ACC112 (cell line): ENCODE data around the gene KCNK18.
"Not testable (repeated sequence)": the region's sequence is repeated elsewhere in the genome, so short reads cannot be mapped to it uniquely, and the experiment has no call there.

Source experiments
- H2AFZ ChIP-seq: fragments of 200-600 bp; sonication (generic); one replicate; pipeline ENCODE4 v1.6.0; 2017; ENCODE audit warnings: antibody characterized with exemption, low read length; ENCODE audit not compliant: unreplicated experiment
- H3K27ac ChIP-seq: fragments of 200-600 bp; sonication (generic); 2 replicates; pipeline ENCODE4 v1.5.1; 2014; ENCODE audit warnings: low read depth, mild to moderate bottlenecking, antibody characterized with exemption, low read length, moderate library complexity
- H3K27me3 ChIP-seq: fragments of 200-600 bp; sonication (generic); 2 replicates; pipeline ENCODE4 v1.6.1; 2014; ENCODE audit warnings: mild to moderate bottlenecking, antibody characterized with exemption, low read length, moderate library complexity, mixed read lengths; ENCODE audit not compliant: insufficient read depth
- H3K36me3 ChIP-seq: fragments of 200-600 bp; sonication (generic); 2 replicates; pipeline ENCODE4 v1.6.1; 2016; ENCODE audit warnings: mild to moderate bottlenecking, antibody characterized with exemption, low read length, moderate library complexity, mixed read lengths; ENCODE audit not compliant: insufficient read depth
- H3K4me1 ChIP-seq: fragments of 200-600 bp; sonication (generic); one replicate; pipeline ENCODE4 v1.6.1; 2016; ENCODE audit warnings: low read length, mixed read lengths; ENCODE audit not compliant: insufficient read depth, unreplicated experiment, control insufficient read depth
- H3K4me3 ChIP-seq: fragments of 200-600 bp; sonication (generic); 2 replicates; pipeline ENCODE4 v1.5.1; 2014; ENCODE audit warnings: mild to moderate bottlenecking, low read depth, low read length
- H3K79me2 ChIP-seq: fragments of 200-600 bp; sonication (generic); one replicate; pipeline ENCODE4 v1.6.0; 2016; ENCODE audit warnings: low read length; ENCODE audit not compliant: control insufficient read depth, unreplicated experiment, insufficient read depth

The KCNK18 gene

DNA sequence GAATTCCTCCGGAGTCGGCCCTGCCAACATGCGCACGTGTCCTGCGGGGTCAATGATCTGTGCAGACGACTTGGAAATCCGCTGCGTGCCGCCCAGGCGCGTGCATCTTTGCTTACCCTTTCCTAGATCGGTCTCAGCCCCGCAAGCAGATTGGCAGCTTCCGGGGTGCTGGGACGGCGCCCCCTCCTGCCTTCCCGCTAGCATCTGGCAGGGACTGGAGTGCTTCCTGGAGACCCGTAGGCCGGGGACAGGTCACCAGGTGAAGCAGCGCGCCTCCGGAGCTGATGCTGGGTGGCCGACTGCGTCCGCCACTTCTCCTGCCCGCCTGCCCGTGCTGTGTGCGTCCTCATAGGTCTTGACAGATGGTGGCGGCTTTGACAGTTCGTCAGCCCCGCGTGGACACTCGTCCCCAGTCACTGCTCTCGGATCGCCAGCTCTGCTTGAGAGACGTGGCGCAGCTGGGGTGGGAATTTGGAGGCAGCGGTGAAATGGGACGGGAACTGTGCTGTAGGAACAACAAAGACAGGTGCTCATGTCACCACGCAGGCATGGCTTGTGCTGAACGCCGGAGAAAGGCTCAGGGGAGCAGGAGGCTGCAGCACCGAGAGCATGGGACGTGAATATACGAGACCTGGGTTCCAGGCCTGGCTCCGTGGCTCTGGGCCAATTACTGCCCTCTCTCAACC lies 21.9 kb upstream of the KCNK18 start:
- Histone ChIP-seq H3K27me3 (peaks cover 71% of the 10 kb centered on the region), H3K4me1 (peaks cover 4% of the 10 kb centered on the region), H3K79me2 (no peaks in the 10 kb centered on the region), H3K36me3 (no peaks in the 10 kb centered on the region), H3K4me3 (peak overlapping the region; percentile 73), H3K27ac (no peak overlapping the region), H2AFZ (peak overlapping the region; percentile 50)

DNA sequence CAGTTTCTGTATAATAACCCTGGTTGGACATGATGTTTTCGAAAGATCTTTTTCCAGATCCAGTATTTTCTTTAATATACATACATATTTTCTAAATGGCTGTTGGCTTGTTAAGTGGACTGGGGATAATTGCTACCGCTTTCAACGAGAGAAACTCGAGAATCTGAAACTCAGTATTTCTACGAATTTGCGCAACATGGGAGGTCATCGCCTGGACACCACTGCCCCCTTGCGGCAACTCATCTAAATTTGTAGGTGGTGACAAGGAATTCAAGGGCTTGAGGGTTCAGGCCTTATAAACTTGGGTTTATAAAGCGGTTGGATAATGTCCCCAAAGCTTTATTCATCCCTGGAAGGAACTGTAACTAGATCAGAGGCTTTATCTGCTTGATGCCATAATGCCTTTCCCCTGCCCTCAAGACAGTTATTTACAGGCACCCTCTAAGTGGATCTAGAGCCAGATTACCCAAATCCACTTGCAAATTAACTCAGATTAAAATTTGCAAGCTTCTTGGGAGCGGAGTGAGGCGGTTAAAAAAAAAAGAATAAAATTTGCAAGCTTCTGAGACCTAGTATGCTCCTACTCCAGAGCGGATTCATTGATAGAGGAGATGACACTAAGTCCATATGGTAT lies 21.3 kb upstream of the KCNK18 start:
- peaks cover 4% of the 10 kb centered on the region for H3K4me1 ChIP-seq
- H3K27me3 ChIP-seq: peaks cover 71% of the 10 kb centered on the region
- H3K79me2 ChIP-seq: no peaks in the 10 kb centered on the region
- H2AFZ ChIP-seq: peak overlapping the region; percentile 50
- no peak overlapping the region for H3K27ac ChIP-seq
- H3K4me3 ChIP-seq: peak overlapping the region; percentile 73
- no peaks in the 10 kb centered on the region for H3K36me3 ChIP-seq

DNA sequence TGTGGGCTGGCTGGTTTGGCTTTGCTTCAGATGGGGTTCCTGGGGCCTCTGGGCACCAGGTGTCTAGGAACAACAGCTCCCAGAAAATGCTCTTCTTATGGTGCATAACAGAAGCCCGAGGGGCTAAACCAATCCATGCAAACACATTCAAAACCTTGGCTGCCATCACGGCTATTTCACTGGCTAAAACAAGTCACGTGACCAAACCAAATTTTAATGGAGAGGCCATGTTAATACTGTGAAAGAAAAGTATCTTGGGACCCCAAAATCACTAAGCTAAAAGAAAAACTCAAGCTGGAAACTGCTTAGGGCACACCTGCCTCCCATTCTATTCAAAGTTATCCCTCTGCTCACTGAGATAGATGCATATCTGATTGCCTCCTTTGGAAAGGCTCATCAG lies 19.1 kb upstream of the KCNK18 start:
- H3K36me3 ChIP-seq: no peaks in the 10 kb centered on the region
- H2AFZ ChIP-seq: no peak overlapping the region
- H3K79me2 ChIP-seq: no peaks in the 10 kb centered on the region
- peaks cover 4% of the 10 kb centered on the region for H3K4me1 ChIP-seq
- H3K27ac ChIP-seq: no peak overlapping the region
- H3K4me3 ChIP-seq: no peak overlapping the region
- peaks cover 58% of the 10 kb centered on the region for H3K27me3 ChIP-seq

DNA sequence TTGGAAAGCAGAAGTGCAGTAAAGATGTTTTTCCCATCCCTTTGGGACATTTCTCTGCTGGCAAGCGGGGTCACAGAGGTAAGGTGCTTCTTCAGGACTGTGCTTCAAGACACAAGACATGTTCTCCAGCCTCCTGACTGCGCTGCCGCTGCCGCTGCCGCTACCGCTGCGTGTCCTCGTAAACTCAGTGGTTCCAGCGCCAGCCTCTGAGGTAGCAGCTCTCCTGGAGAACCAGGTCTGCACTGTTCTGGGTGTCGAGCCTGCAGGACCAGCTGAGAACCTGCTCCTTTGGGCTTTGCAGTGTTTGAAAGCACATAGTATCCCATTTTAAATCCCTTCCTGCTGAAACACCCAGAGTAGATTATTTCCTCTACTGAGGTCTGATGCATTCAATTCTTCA lies 13.0 kb upstream of the KCNK18 start:
- Histone ChIP-seq H3K4me1 (no peaks in the 10 kb centered on the region), H3K79me2 (no peaks in the 10 kb centered on the region), H3K4me3 (no peak overlapping the region), H3K27ac (no peak overlapping the region), H3K36me3 (no peaks in the 10 kb centered on the region), H2AFZ (no peak overlapping the region), H3K27me3 (peaks cover 32% of the 10 kb centered on the region)

DNA sequence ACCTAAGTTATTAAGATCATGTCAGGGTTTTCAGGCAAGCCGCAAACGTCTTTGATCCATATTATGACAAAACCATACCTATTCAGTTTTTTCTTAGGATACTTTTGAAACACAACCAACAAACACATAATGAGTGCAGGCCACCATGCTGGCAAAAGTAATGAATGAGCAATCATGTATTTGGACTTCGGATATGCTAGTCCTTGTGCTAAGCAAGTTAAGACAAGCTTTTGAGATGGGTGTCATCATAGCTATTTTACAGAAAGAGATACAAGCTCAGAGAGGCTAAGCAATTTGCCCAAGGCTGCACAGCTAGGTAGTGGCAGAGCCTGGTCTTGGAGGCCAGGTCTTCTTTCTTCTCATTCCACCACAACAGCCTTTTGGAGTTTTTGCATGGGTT lies 12.5 kb upstream of the KCNK18 start:
- Histone ChIP-seq H3K79me2 (no peaks in the 10 kb centered on the region), H3K36me3 (no peaks in the 10 kb centered on the region), H3K4me1 (no peaks in the 10 kb centered on the region), H3K27me3 (peaks cover 29% of the 10 kb centered on the region), H3K4me3 (no peak overlapping the region), H3K27ac (no peak overlapping the region), H2AFZ (no peak overlapping the region)

DNA sequence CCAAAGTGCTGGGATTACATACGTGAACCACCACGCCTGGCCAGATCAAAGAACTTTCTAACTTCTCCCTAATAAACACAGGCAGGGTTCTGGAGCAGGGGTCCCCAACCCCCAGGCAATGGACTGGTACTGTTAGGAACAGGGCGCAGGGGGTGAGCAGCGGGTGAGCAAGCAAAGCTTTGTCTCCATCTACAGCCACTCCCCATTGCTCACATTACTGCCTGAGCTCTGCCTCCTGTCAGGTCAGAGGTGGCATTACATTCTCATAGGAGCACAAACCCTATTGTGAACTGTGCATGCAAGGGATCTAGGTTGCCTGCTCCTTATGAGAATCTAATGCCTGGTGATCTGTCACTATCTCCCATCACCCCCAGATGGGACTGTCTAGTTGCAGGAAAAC lies 11.5 kb upstream of the KCNK18 start:
- H3K36me3 ChIP-seq, H3K4me1 ChIP-seq, H3K27ac ChIP-seq, H3K4me3 ChIP-seq, H3K79me2 ChIP-seq, H2AFZ ChIP-seq: not testable (repeated sequence)
- H3K27me3 ChIP-seq: peaks cover 19% of the 10 kb centered on the region

DNA sequence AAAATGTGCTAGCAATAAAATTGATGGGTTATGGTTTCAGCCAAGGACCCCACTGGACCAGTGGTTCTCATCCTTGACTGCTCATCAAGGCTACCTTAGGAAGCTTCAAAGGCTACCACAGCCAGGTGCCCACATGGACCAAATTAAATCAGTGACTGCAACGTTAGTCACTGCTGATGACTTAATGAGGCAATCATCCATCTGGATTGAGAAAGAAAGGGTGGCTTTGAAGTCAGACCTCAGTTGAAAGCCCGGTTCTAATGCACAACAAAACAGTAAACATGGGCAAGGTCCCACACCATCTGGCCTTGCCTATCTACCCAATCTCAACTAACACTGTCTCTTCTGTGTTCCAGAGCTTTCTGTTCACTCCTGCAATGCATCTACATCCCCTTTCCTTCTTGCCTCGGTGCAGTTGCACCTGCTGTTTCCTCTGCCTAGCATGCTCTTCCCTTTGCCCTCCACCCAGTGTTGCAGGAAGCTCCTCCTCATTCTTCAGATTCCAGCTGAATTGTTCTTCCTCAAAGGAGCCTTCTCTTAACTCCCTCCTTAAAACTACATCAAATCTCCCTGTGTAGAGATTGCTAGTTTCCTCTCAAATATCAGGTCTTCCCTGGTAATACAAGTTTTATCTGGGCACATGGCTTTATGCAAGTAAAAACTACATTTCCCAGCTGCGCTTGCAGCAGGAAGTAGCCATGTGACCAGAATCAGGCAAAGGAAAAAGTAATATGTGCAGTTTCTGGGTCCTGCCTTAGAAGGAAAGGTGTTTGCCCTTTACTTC lies 10.3 kb upstream of the KCNK18 start:
- peaks cover 23% of the 10 kb centered on the region for H3K27me3 ChIP-seq
- no peak overlapping the region for H3K4me3 ChIP-seq
- no peak overlapping the region for H2AFZ ChIP-seq
- H3K27ac ChIP-seq: no peak overlapping the region
- no peaks in the 10 kb centered on the region for H3K36me3 ChIP-seq
- H3K79me2 ChIP-seq: no peaks in the 10 kb centered on the region
- H3K4me1 ChIP-seq: no peaks in the 10 kb centered on the region

DNA sequence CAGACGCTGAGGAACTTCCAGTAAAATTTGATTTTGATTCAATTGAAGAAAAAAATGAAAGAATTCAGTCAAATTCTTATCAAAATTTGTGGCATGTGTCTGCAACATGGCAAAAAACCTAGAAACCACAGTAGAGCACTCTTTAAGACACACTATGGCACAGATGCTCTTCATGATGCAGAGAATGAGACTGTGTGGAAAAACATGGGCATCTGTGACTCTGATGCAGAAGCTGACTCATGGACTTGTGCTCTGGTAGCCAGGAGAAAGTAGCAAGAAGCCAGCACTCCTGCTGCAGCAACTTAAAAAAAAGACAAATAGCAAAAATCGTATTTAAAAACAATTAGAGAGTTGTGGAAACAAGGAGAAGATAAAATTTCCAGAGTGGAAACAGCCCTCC lies 8.9 kb upstream of the KCNK18 start:
- H3K4me1 ChIP-seq: no peaks in the 10 kb centered on the region
- no peaks in the 10 kb centered on the region for H3K36me3 ChIP-seq
- H2AFZ ChIP-seq: no peak overlapping the region
- H3K27me3 ChIP-seq: peaks cover 16% of the 10 kb centered on the region; the same call in 1 of the 2 replicates
- H3K79me2 ChIP-seq: no peaks in the 10 kb centered on the region
- H3K4me3 ChIP-seq: no peak overlapping the region
- H3K27ac ChIP-seq: no peak overlapping the region

DNA sequence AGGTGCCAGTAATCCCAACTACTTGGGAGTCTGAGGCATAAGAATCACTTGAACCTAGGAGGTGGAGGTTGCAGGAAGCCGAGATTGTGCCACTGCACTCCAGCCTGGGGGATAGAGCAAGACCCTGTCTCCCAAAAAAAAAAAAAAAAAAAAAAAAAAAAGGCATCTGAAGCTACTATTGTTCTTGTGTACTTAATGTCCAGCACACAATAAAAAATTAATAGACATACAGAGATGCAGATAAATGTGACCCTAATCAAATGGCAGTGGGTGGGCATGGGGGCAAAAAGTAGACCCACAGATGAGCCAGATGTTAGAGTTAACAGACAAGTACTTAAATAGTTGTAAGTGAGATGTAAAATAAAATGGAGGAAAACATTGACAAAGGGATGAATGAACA lies 7.7 kb upstream of the KCNK18 start:
- Histone ChIP-seq H3K27me3 (peaks cover 22% of the 10 kb centered on the region), H3K4me3 (no peak overlapping the region), H3K36me3 (no peaks in the 10 kb centered on the region), H3K27ac (no peak overlapping the region), H3K79me2 (no peaks in the 10 kb centered on the region), H3K4me1 (no peaks in the 10 kb centered on the region), H2AFZ (no peak overlapping the region)

DNA sequence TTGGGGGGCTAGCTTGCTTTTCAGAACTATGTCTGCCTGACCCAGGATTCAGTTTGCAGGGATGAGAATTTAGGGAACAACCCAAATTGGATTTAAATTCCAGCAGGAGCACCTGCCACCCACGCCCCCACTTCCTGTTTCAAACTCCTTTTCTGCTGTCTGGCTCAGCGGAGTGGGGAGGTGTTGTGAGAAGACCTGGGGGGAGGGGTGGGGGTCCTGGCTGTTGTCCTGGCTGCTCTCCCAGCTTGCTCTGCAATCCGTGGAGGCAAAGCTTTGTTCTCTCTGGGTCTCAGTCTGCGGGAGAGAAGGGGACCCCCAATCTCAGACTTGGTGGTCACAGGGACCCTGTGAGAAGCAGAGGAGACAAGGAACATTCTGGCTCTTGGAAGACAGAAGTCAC lies 799 bp downstream of the KCNK18 start:
- Histone ChIP-seq H2AFZ (no peak overlapping the region), H3K27me3 (peaks cover 71% of the 10 kb centered on the region), H3K79me2 (no peaks in the 10 kb centered on the region), H3K4me1 (no peaks in the 10 kb centered on the region), H3K4me3 (no peak overlapping the region), H3K27ac (no peak overlapping the region), H3K36me3 (no peaks in the 10 kb centered on the region)

DNA sequence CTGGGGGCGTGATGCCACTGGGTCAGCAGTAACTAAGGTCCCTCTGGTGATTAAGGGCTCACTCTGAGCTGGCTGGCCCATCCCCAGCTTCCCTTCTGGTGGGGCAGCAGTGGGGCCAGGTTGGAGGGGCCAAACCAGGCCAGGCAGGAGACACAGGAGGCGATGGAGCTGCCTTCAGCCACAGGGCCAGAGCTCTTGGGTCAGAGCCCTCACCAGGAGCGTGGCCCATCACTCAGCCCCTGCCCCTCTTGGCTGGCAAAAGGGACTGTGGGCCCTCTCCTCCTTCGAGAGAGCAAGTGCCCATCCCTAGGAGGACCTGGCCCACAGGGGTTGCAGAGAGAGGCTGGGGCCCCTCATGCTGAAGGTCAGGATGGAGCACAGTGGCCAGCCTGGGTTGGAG lies 4.5 kb downstream of the KCNK18 start:
- H3K36me3 ChIP-seq: no peaks in the 10 kb centered on the region
- no peaks in the 10 kb centered on the region for H3K79me2 ChIP-seq
- no peak overlapping the region for H3K27ac ChIP-seq
- no peaks in the 10 kb centered on the region for H3K4me1 ChIP-seq
- peaks cover 51% of the 10 kb centered on the region for H3K27me3 ChIP-seq
- no peak overlapping the region for H3K4me3 ChIP-seq
- H2AFZ ChIP-seq: no peak overlapping the region
